HepG2 (cell line): ENCODE measurements around the gene AFG1L. TPM values are rescaled to one million over a fixed set of nuclear protein-coding genes. Genes with fewer than 3 reads are reported as not detected.

ENCODE experiments used
- BRCA1 ChIP-seq: sonication (generic); formaldehyde crosslinking; IDR thresholded peaks from 2 replicates; pipeline ENCODE4 v1.4.0; 2020; ENCODE audit warnings: missing genetic modification reagents
- HMGA1 ChIP-seq: sonication (generic); formaldehyde crosslinking; conservative IDR thresholded peaks from 2 replicates; pipeline ENCODE4 v1.4.0; 2020; ENCODE audit warnings: missing genetic modification reagents
- HNRNPUL1 ChIP-seq: fragments of 200-400 bp; formaldehyde crosslinking; IDR thresholded peaks from 2 replicates; pipeline ENCODE4 v1.6.1; 2017; ENCODE audit warnings: low read depth, mild to moderate bottlenecking, low read length, moderate library complexity
- JUN ChIP-seq: sonication (generic); formaldehyde crosslinking; IDR thresholded peaks from 2 replicates; pipeline ENCODE4 v1.4.0; 2020; ENCODE audit warnings: mild to moderate bottlenecking, missing genetic modification reagents
- MATR3 ChIP-seq: sonication (generic); formaldehyde crosslinking; IDR thresholded peaks from 2 replicates; pipeline ENCODE4 v1.4.0; 2020; ENCODE audit warnings: missing genetic modification reagents
- MED1 ChIP-seq: sonication (generic); formaldehyde crosslinking; IDR thresholded peaks from 2 replicates; pipeline ENCODE4 v1.4.0; 2020; ENCODE audit warnings: missing genetic modification reagents
- PAX8 ChIP-seq: sonication (generic); formaldehyde crosslinking; IDR thresholded peaks from 2 replicates; pipeline ENCODE4 v1.8.0; 2022; ENCODE audit warnings: mild to moderate bottlenecking, missing genetic modification reagents, borderline replicate concordance
- PITX1 ChIP-seq: sonication (generic); formaldehyde crosslinking; IDR thresholded peaks from 2 replicates; pipeline ENCODE4 v1.5.1; 2020; ENCODE audit warnings: mild to moderate bottlenecking, missing genetic modification reagents
- RXRA ChIP-seq: sonication (generic); formaldehyde crosslinking; IDR thresholded peaks from 2 replicates; pipeline ENCODE4 v1.5.1; 2020; ENCODE audit warnings: missing genetic modification reagents
- STAT5B ChIP-seq: sonication (generic); formaldehyde crosslinking; IDR thresholded peaks from 2 replicates; pipeline ENCODE4 v1.4.0; 2020; ENCODE audit warnings: missing genetic modification reagents
- TOPORS ChIP-seq: sonication (generic); formaldehyde crosslinking; IDR thresholded peaks from 2 replicates; pipeline ENCODE4 v1.8.0; 2023; ENCODE audit warnings: mild to moderate bottlenecking, missing genetic modification reagents
- ZMAT3 ChIP-seq: sonication (generic); formaldehyde crosslinking; conservative IDR thresholded peaks from 2 replicates; pipeline ENCODE4 v1.7.0; 2021; ENCODE audit warnings: missing genetic modification reagents
- ZNF24 ChIP-seq: fragments of 450-650 bp; IDR thresholded peaks from 2 replicates; pipeline ENCODE4 v1.6.1; 2017; ENCODE audit warnings: antibody characterized with exemption, mild to moderate bottlenecking
- ZNF3 ChIP-seq: IDR thresholded peaks from 2 replicates; pipeline ENCODE4 v1.7.0; 2017; ENCODE audit warnings: inconsistent platforms
- ZNF468 ChIP-seq: sonication (generic); formaldehyde crosslinking; IDR thresholded peaks from 2 replicates; pipeline ENCODE4 v1.8.0; 2022; ENCODE audit warnings: mild to moderate bottlenecking, moderate library complexity, missing genetic modification reagents
- ZNF737 ChIP-seq: sonication (generic); formaldehyde crosslinking; IDR thresholded peaks from 2 replicates; pipeline ENCODE4 v1.5.0; 2020; ENCODE audit warnings: missing genetic modification reagents, mild to moderate bottlenecking, borderline replicate concordance
- ZSCAN21 ChIP-seq: sonication (generic); formaldehyde crosslinking; IDR thresholded peaks from 2 replicates; pipeline ENCODE4 v1.8.0; 2022; ENCODE audit warnings: mild to moderate bottlenecking, missing genetic modification reagents, moderate library complexity, borderline replicate concordance
- polyA plus RNA-seq, 8 experiments: library from polyadenylated mRNA; depleted of rRNA in 3 of 8; stranded (reverse) in 7 of 8; unstranded in 1 of 8; fragments of >200 nt; fragmentation: Illumina TruSeq in 4 of 8; extraction: Trizol in 4 of 8; gene quantifications; 2 replicates each; pipeline versions ENCODE4 v1.2.1 to v1.2.3, GENCODE V29; 2011 to 2016; ENCODE audit warnings: low read depth in 4 of 8, missing spikeins in 1 of 8, mixed read lengths in 1 of 8; ENCODE audit not compliant: insufficient read depth in 1 of 8
- total RNA-seq, 5 experiments: library from RNA; depleted of rRNA; stranded (reverse); fragments of >200 nt; fragmentation: Illumina TruSeq; extraction: Trizol; gene quantifications; 2 replicates each; pipeline ENCODE4 v1.2.3, GENCODE V29; 2016; ENCODE audit warnings: low read depth in 1 of 5
- TF ChIP-seq, protein P1 (sequence below): sonication (generic); formaldehyde crosslinking; IDR thresholded peaks from 2 replicates; pipeline ENCODE4 v1.5.0; 2020; ENCODE audit warnings: mild to moderate bottlenecking, missing genetic modification reagents
- TF ChIP-seq, protein P2 (sequence below): sonication (generic); formaldehyde crosslinking; conservative IDR thresholded peaks from 2 replicates; pipeline ENCODE4 v1.8.1; 2023; ENCODE audit warnings: missing genetic modification reagents
- TF ChIP-seq, protein P3 (sequence below): sonication (generic); formaldehyde crosslinking; IDR thresholded peaks from 2 replicates; pipeline ENCODE4 v1.4.0; 2020; ENCODE audit warnings: missing genetic modification reagents, borderline replicate concordance
- TF ChIP-seq, protein P4 (sequence below): sonication (generic); formaldehyde crosslinking; IDR thresholded peaks from 2 replicates; pipeline ENCODE4 v1.4.0; 2020; ENCODE audit warnings: mild to moderate bottlenecking, missing genetic modification reagents

The AFG1L gene
- total and polyA plus RNA-seq, 2 of the 13 experiments (the other 11 are each of a cell fraction or from before 2014, with no cell fraction given): 3.1 to 14.0 TPM

DNA sequence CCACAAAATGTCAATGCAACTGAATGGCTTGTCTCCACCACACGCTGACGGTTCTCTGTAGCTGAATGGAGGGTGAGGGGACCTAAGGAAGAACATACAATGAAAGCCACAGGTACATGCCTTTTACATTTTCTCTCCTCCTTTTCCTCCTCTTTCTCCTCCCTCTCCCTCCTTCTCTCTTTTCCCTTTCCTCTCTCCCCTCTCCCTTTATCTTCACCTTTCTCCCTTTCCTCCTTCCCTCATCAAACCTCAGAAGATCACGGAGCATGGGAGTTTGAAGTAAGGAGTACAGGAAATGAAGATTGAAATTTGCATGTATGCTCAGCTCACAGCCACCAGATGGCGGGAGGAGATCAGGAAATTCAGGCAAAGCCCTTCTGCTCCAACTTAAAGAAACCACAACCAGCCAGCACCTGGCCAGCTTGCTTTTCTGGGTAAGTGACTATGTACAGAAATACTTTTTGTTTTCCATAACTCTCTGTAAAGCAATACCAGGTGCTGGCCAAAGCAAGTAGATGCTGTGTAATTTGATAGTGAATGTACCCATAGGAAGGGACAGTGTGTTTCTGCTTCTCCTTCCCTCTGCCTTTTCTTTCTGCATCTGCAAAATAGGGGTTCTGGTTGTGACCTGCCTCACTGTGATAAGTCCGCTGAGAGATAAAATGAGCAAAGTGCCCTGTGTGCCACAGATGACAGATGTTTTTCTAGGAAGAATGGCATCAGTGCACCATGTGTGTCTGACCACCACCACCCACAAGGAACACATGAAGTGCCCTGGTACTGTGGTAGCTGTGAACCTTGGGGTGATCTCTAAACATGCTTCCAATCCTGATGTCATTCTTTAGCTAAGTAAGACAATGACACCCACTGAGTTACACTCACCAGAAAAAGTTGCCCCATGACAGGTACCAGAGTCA is 247.2 kb downstream of the AFG1L start (continued):
- TF ChIP-seq HMGA1 (CRISPR knock-in tag): no peak
- no peak for TF ChIP-seq ZNF468 (CRISPR knock-in tag)
- TF ChIP-seq, protein P1, sequence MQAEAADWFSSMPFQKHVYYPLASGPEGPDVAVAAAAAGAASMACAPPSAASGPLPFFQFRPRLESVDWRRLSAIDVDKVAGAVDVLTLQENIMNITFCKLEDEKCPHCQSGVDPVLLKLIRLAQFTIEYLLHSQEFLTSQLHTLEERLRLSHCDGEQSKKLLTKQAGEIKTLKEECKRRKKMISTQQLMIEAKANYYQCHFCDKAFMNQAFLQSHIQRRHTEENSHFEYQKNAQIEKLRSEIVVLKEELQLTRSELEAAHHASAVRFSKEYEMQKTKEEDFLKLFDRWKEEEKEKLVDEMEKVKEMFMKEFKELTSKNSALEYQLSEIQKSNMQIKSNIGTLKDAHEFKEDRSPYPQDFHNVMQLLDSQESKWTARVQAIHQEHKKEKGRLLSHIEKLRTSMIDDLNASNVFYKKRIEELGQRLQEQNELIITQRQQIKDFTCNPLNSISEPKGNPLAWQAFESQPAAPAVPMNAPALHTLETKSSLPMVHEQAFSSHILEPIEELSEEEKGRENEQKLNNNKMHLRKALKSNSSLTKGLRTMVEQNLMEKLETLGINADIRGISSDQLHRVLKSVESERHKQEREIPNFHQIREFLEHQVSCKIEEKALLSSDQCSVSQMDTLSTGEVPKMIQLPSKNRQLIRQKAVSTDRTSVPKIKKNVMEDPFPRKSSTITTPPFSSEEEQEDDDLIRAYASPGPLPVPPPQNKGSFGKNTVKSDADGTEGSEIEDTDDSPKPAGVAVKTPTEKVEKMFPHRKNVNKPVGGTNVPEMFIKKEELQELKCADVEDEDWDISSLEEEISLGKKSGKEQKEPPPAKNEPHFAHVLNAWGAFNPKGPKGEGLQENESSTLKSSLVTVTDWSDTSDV (CRISPR knock-in tag): no peak
- no peak for TF ChIP-seq ZNF24
- TF ChIP-seq ZSCAN21 (CRISPR knock-in tag): no peak
- no peak for TF ChIP-seq RXRA (CRISPR knock-in tag)
- TF ChIP-seq ZMAT3 (CRISPR knock-in tag): no peak
- no peak for TF ChIP-seq BRCA1 (CRISPR knock-in tag)
- no peak for TF ChIP-seq PAX8 (CRISPR knock-in tag)
- TF ChIP-seq, protein P2, sequence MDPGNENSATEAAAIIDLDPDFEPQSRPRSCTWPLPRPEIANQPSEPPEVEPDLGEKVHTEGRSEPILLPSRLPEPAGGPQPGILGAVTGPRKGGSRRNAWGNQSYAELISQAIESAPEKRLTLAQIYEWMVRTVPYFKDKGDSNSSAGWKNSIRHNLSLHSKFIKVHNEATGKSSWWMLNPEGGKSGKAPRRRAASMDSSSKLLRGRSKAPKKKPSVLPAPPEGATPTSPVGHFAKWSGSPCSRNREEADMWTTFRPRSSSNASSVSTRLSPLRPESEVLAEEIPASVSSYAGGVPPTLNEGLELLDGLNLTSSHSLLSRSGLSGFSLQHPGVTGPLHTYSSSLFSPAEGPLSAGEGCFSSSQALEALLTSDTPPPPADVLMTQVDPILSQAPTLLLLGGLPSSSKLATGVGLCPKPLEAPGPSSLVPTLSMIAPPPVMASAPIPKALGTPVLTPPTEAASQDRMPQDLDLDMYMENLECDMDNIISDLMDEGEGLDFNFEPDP: no peak
- TF ChIP-seq STAT5B (CRISPR knock-in tag): no peak
- 0 out of 2 replicates have a peak, but pooled peaks have one; percentile 32 for TF ChIP-seq PITX1 (CRISPR knock-in tag)
- no peak for TF ChIP-seq ZNF3
- TF ChIP-seq, protein P3, sequence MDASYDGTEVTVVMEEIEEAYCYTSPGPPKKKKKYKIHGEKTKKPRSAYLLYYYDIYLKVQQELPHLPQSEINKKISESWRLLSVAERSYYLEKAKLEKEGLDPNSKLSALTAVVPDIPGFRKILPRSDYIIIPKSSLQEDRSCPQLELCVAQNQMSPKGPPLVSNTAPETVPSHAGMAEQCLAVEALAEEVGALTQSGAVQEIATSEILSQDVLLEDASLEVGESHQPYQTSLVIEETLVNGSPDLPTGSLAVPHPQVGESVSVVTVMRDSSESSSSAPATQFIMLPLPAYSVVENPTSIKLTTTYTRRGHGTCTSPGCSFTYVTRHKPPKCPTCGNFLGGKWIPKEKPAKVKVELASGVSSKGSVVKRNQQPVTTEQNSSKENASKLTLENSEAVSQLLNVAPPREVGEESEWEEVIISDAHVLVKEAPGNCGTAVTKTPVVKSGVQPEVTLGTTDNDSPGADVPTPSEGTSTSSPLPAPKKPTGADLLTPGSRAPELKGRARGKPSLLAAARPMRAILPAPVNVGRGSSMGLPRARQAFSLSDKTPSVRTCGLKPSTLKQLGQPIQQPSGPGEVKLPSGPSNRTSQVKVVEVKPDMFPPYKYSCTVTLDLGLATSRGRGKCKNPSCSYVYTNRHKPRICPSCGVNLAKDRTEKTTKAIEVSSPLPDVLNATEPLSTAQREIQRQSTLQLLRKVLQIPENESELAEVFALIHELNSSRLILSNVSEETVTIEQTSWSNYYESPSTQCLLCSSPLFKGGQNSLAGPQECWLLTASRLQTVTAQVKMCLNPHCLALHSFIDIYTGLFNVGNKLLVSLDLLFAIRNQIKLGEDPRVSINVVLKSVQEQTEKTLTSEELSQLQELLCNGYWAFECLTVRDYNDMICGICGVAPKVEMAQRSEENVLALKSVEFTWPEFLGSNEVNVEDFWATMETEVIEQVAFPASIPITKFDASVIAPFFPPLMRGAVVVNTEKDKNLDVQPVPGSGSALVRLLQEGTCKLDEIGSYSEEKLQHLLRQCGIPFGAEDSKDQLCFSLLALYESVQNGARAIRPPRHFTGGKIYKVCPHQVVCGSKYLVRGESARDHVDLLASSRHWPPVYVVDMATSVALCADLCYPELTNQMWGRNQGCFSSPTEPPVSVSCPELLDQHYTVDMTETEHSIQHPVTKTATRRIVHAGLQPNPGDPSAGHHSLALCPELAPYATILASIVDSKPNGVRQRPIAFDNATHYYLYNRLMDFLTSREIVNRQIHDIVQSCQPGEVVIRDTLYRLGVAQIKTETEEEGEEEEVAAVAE (CRISPR knock-in tag): 0 out of 2 replicates have a peak, but pooled peaks have one; percentile 20
- TF ChIP-seq ZNF737 (CRISPR knock-in tag): no peak
- no peak for TF ChIP-seq MATR3 (CRISPR knock-in tag)
- no peak for TF ChIP-seq MED1 (CRISPR knock-in tag)
- TF ChIP-seq, protein P4, sequence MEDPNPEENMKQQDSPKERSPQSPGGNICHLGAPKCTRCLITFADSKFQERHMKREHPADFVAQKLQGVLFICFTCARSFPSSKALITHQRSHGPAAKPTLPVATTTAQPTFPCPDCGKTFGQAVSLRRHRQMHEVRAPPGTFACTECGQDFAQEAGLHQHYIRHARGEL (CRISPR knock-in tag): no peak
- TF ChIP-seq HNRNPUL1: no peak
- TF ChIP-seq TOPORS: no peak
- no peak for TF ChIP-seq JUN (CRISPR knock-in tag)
